Measurements from ENCODE around the gene CAB39.

CAB39 gene

DNA sequence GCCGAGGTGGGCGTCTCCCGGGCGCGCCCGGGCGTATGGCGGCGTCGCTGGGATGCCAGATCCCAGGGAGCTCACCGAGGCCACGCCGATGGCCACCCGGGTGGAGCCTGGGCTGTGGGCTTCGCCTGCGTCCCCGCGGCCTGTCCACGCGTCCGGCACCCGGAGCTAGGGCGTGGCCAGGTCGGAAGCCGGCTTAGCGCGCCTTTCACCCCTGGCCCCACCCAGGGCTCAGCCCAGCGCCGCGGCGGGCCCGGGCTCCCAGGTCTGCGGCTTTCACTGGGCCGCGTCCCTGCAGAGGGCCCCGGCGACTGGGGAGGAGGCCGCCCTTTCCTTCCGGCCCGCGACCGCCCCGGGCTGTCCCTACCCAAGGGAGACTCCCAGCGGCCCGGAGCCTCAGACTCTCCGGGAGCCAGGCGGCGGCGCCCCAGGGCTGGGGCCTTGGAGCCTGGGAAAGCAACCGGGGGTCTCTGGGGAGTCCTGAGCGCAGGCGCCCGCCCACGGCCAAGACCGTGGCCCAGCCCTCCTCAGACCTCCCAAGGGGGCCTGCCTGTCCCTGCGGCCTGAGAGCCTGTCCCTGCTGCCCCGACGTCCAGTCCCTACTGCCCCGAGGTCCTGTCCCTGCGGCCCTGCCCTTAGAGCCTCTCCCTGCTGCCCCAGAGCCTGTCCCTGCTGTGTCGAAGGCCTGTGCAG, 115.8 kb downstream of the CAB39 start:
- Histone ChIP-seq H3K27ac (peak overlapping the region in 2 of 21 experiments; percentile 12 to 37), H3K4me3 (peak overlapping the region; percentile 10 to 45 (median 25))

DNA sequence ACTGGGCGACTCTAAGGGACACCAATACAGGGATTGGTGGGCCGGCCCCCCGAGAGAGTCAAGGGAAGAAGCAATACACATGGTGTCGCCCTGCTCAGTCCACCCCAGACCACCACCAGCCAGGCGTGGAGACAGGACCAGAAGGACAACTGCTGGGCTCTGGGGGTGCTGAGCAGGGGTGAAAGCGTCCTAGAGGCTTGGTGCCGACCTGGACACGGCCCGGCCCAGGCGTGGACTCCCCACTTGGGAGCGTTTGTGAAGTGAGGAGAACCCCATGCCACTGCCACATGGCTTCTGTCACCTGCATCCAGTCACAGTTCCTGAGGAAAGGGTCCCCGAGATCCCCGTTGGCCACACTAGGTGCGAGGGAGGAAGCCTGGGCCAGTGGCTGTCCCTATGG, 116.7 kb downstream of the CAB39 start:
- Histone ChIP-seq H3K4me3 (no peak overlapping the region), H3K27ac (no peak overlapping the region)

DNA sequence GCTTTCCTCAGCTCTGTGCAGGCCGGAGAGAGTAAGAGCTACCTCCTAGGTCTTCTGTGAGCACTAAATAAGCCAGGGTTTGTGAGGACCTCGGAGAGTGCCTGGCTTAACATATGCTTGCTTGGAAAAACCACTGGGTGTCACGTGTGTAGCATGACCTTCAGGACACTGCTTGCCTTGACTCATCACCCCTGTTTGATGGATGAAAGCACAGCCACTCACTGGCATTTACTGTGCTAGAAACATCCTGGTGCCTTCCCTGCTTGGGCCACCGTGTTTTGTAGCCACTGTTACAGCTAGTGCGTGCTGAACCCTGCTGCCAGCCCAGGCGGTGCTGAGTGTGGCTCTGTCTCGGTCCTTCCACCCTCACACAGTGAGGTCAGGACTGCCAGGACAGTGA, 117.3 kb downstream of the CAB39 start:
- Histone ChIP-seq H3K27ac (no peak overlapping the region), H3K4me3 (no peak overlapping the region)

DNA sequence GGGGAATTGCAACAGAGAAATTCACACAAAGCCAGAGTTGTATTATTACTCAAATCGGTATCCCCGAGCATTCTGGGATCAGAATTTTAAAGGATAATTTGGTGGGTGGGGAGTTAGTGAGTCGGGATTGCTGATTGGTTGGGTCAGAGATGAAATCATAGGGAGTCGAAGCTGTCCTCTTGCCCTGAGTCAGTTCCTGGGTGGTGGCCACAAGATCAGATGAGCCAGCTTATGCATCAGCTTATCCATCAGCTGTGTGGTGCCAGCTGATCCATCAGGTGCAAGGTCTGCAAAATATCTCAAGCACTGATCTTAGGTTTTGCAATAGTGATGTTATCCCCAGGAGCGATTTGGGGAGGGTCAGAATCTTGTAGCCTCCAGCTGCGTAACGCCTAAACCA, 117.8 kb downstream of the CAB39 start:
- Histone ChIP-seq H3K27ac (no peak overlapping the region), H3K4me3 (no peak overlapping the region)

DNA sequence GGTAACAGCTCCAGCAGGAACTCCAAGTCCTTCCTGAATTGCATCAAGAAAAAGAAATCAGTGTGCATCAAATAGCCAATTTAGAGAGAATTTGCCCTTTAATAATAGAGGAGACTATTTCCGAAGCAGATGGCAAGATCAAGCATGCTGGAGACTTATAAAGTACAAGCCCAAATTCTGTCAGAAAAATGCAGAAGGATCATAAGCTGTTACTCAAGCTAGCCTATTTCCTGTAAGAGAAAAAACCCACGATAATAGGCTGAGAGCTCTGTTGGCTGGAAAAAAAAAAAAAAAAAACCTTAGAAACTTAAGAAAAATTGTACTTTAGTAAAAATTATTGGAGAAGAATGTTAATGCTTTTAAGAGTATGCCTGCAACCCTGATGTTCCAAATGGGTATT, 127.7 kb downstream of the CAB39 start:
- Histone ChIP-seq H3K27ac (no peak overlapping the region), H3K4me3 (no peak overlapping the region)

DNA sequence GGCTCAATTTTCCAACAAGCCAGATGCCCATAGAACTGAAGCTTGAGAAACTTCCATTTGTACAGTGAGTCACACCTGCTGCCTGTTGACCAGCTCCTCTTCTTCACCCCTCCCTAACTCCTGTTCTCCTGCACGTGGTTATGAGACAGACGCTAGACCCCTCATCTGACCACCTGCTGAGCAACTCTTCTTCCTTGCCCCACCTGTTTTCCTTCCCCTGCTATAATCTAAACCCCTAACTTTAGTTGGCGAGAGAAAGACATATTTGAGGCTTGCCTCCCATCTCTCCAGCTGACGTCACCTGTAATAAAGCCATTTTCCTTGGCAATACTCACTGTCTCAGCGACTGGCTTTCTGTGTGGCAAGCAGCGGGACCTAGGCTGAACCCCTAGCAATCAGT, 129.8 kb downstream of the CAB39 start:
- H3K27ac ChIP-seq = no peak overlapping the region
- no peak overlapping the region for H3K4me3 ChIP-seq

DNA sequence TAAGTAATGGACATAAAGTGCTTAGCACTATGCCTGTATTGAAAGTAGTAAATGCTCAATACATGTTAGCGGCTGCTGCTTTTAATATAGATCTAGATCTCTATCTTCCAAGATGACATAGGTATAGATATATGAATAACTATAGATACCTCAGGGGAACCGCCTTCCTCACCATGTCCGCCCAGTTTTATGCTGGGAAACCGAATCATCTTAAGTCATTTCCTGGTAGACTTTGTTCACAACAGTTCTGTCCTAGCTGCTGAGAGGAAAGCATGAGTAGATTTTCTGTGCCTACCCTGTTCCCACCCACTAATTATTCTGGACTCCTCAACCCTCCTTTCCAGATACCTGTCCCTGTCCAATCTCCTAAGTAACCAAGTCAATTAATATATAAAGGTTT, 130.5 kb downstream of the CAB39 start:
- Histone ChIP-seq H3K4me3 (no peak overlapping the region), H3K27ac (no peak overlapping the region)

DNA sequence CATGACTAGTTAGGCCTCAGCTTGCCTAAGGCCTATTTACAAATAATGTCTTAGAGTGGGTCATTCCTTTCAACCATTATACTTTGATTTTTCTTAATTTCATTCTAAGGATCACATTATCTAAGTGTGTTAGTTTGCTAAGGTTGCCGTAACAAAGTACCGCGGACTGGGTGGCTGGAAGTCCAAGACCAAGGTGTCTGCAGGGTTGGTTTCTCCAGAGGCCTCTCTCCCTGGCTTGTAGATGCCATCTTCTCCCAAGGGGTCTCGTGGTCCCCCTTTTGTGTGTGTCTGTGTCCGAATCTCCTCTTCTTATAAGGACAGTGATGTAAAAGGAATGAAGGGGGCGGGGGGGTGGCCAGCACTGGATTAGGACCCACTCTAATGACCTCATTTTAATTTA, 133.7 kb downstream of the CAB39 start:
- no peak overlapping the region for H3K4me3 ChIP-seq
- no peak overlapping the region for H3K27ac ChIP-seq

DNA sequence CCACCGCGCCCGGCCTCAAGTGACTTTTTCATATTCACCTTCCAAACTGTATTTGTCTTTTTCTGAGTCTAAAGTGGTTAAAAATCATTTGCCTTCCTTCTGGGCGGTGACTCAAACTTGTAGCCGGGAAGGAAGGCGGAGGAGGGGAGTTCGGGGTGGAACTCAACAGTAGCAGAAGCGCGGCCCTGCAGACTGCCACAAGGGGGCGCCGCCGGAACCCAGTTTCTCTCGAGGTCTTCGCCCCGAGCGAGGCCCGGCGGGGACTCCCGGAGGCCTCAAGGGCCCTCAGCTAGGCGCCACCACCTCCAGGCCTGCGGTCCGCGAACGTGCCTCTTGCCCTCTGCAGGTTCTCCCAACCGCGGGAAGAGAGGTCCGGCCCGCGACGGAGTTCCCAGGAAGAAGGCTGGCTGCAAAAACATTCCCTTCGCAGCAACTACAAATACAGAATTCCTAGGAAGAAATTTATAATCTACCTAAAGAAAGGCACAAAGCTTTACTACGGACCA, 135.3 kb downstream of the CAB39 start:
- Histone ChIP-seq H3K27ac (no peak overlapping the region), H3K4me3 (no peak overlapping the region)

DNA sequence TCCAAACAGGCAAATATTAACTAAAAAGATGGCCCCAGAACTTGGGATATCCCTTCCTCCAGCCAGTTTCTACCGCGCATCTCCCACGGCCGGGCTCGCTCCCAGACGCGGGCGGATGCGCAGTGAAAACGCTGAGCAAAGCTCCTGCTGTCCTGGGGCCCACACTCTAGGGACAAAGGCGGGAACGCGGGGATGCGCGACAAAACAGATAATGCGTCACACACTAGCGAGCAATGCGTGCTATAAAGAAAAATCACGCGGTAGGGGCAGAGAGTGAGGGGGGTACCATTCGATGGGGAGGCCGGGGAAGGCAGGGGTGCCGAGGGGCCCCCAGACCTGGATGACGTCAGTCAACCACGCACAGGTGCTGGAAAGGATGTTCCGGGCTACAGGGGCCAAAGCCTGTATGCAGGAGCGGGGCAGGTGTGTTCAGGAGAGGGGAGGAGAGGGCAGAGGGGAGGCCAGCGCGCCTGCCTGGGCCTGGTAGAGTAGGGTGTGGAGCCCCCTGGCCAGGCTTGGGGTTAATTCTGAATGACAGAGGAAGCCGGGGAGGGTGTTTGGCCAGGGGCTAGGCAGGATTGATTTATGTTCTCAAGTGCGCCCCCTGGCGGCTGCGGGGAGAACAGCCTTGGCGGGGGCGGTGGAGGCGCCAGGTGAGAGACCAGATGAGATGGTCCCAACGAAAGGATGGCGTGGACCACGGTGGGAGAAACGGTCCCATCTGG, 137.2 kb downstream of the CAB39 start:
- Histone ChIP-seq H3K27ac (no peak overlapping the region), H3K4me3 (no peak overlapping the region)

DNA sequence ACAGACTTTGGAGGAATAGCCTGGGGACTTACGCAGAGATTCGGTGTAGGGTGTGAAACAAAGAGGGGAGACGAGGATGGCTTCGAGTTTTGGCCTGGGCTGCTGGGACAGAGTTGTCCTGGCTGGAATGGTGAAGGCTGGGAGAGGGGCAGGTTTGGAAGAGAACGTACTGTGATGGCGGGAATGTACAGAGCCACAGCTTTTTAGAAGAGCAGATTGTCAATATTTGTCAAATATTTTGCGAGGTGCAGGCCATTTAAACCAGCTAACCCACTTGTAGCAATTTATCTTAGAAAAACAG, 137.7 kb downstream of the CAB39 start:
- H3K27ac ChIP-seq = no peak overlapping the region
- H3K4me3 ChIP-seq = no peak overlapping the region

DNA sequence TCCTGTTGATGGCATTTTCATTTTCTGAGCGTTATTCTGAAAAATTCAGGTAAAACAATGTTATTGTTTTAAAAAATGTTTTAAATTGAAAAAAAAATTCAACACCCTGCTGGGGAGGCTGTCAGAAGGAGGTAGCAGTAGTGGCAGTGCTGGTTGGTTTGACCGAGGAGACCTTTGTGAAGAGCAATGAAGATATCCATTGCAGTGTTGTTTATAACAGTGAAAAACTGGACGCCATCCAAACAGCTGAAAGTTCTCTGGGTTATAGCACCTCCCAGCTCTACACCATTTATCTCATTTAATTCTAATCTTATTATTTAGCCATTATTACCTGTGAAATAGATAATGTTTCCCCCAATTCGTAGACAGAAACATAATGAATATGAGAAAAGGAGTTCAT, 139.5 kb downstream of the CAB39 start:
- no peak overlapping the region for H3K27ac ChIP-seq
- no peak overlapping the region for H3K4me3 ChIP-seq

DNA sequence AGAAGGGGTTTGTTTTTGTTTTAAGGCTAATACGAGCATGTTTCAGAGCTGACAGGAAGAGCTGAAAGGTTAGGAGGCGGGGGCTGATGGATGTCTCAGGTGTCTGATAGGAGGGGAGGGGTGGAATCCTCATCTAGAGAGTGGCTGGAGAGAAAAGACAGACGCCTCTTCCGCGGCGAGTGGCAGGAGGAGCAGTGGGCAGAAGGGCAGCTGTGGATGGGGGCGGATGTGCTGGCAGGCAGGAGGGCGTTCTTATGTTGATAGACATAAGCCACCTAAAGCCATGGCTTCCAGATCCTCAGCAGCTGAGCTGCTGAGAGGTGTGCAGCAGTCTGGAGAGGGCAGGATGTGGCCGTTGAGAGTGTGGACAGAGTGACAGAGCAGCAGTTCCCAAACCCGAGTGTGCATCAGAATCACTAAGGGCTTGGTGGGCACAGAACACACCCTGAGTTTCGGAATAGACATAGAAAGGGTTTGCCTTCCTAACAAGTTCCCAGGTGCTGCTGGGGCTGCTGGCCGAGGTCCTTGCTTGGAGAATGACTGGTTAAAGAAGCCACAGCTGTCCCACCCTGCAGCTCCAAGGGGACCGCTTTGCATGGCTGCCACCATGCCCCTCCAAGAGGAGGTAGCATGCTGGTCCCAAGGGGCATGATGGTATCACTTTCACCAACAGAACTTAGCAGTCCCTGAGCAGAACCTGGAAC, 149.1 kb downstream of the CAB39 start:
- no peak overlapping the region for H3K27ac ChIP-seq

DNA sequence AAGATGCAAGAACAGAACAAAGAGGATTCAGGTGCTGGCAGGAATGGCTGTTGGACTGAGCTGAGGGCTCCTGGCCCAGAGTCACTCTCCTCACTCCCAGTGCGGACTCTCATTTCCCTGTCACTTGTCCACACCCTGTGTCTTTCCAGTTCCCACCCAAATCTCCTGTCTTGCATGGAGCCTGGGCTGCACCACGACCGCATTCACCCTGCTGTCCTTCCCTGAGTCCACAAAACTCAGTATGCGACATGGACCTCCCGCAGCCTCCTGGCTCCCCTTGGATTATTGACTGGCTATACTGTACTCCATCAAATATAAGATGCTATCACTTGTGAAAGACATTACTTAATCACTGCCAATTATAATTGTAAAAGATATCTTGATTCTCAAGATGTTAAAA, 149.7 kb downstream of the CAB39 start:
- Histone ChIP-seq H3K4me3 (no peak overlapping the region), H3K27ac (no peak overlapping the region)

More for the DNA sequence above, 149.1 kb downstream of the CAB39 start:
- H3K4me3 ChIP-seq = no peak overlapping the region

DNA sequence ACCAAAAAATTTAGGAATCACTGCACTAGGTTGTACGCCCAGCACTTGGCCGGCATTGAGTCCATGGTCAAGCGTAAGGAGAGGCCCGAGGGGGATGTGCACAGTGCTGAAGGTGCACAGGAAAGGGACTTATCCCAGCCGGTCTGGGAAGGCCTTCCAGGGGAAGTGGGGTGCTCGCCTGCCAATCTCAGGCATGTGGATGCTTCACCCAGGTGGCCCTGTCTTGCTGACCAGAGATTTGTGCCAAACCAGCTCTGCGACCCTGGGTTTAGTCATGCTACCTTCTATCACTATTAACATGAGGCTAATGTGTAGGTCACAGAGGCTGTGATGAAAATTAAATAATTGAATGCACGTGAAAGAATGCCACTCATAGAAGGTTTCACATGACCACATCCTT, 150.4 kb downstream of the CAB39 start:
- no peak overlapping the region for H3K4me3 ChIP-seq

DNA sequence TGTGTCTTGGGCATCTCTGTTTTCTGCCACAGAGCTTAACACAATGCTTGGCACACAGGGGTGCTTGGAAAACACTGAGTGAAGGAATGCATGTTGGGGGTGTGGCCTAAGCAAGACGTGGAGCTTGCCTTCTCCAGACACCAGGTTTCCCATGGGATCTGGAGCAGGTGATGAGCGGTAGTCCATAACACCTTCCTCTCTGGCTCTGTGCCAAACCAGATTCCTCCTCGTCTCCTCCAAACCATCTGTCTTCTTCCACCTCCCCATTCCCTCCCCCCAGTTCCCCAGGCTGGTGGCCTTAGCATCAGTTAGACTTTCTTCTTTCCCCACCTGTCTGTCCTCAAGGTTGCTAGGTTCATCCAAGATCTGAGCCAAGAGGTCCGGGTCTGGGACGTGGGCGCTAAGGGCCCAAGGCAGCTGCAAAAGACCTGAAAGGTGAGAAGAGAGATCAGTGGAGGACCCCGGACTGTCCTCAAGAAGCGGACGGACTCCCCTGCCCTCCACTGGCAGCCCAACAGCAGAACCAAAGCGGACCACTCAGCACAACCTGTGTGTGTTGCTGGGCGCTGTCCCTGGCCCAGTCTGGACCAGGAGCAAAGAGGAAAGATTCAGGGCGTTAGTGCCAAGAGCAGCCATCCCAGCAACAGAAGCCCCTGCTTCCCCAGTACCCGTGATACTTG, 150.9 kb downstream of the CAB39 start:
- H3K4me3 ChIP-seq = no peak overlapping the region

More for the DNA sequence above, 150.4 kb downstream of the CAB39 start:
- H3K27ac ChIP-seq = no peak overlapping the region

DNA sequence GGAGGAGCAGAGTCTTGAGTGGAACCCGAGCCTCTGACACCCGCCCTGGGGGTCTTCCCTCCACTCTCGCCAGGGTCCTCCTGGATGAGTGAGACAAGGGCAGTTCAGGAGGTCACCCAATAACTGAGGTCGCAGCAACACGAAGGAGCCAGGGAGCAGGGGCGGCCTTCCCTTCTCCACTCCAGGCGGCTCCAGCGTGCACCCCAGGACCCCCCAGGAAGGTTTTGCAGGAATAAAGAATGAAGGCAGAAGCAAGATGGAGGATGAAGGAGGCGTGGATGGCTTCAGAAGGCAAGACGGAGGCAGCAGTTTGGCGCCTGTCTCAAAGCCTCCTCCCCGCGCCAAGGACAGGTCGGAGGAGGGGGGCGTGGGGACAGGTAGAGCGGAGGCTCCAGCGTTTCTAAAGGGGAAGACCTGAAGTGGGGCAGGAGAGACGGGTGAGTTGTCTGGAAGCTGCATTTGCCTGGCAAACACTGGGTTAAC, 151.5 kb downstream of the CAB39 start:
- peak overlapping the region; percentile 47 to 67 (median 53) for H3K4me3 ChIP-seq
- H3K27ac ChIP-seq = no peak overlapping the region

More for the DNA sequence above, 150.9 kb downstream of the CAB39 start:
- no peak overlapping the region for H3K27ac ChIP-seq

DNA sequence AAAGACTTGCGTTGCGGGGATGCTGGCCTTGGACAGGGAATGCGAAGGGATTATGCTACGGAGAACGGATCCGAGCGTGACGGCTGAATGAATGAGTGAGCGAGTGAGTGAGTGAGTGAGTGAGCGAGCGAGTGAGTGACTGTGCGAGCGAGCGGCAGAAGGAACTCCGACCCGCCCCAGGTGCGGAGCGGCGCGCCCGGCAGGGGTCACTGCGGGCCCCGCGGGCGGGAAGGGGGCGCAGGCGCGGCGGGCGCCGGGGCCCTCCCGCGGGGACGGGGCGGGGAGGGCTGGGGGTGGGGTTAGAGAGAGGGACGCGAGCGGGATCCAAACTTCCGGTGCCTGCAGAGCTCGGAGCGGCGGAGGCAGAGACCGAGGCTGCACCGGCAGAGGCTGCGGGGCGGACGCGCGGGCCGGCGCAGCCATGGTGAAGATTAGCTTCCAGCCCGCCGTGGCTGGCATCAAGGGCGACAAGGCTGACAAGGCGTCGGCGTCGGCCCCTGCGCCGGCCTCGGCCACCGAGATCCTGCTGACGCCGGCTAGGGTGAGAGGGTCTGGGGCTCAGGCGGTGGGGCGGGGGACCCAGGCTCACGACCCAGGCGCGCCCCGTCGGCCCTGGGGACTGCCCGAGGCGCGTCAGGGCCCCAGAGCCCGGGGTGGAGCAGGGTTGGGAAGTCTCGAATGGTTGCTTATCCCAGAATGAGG, 152.1 kb downstream of the CAB39 start, which contains the start of gene ITM2C:
Gene ITM2C (plus strand): TSS at position 338 of the 702 bp plus-strand sequence. CDS start 84 bp downstream, at position 422.
- Histone ChIP-seq H3K4me3 (peak within 1 kb of the TSS; percentile 47 to 67 (median 53)), H3K27ac (peak within 1 kb of the TSS in 14 of 21 experiments; percentile 9 to 79 (median 53))

DNA sequence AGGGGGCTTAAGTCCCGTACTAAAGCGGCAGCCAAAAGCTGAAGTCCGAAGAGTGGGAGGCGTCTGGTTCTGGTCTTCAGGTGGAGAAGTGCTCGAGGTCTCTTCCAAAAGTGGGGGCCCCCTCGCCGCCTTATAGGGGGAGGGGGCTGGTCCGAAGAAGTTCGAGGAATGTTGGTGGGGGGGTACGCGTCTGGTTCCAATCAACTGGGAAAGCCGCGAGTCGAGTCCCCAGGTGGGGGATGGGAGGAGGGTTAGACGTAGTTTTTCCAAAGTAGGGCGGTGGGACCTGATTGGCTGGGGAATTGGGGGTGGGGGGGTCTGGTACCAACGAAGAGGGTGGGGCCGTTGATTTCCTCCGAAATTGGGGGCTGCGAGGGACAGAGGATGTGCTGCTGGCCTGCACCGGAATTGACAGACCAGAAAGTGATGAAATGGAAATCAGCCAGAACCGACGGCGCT, 152.7 kb downstream of the CAB39 start:
- peak overlapping the region; percentile 47 to 67 (median 53) for H3K4me3 ChIP-seq
- H3K27ac ChIP-seq = peak overlapping the region in 14 of 21 experiments; percentile 9 to 79 (median 53)

Measured in skin epidermis (tissue), 12 donors.